ENCODE data around the gene CCDC60.

DNA sequence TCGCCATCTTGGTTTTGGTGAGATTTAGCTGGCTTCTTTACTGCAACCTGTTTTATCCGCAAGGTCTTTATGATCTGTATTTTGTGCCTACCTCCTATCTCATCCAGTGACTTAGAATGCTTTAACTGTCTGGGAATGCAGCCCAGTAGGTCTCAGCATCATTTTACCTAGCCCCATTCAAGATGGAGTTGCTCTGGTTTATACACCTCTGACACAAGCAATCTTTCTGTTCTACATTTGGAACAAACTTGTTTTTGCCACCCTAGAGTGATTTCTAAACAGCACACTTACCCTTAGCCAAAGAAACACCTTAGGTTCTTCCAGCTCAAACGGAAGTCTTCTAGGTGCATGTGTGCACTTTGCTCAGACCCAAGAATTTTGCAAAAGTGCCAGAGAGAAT lies 122.3 kb downstream of the CCDC60 start:
- TF ChIP-seq, protein P1, sequence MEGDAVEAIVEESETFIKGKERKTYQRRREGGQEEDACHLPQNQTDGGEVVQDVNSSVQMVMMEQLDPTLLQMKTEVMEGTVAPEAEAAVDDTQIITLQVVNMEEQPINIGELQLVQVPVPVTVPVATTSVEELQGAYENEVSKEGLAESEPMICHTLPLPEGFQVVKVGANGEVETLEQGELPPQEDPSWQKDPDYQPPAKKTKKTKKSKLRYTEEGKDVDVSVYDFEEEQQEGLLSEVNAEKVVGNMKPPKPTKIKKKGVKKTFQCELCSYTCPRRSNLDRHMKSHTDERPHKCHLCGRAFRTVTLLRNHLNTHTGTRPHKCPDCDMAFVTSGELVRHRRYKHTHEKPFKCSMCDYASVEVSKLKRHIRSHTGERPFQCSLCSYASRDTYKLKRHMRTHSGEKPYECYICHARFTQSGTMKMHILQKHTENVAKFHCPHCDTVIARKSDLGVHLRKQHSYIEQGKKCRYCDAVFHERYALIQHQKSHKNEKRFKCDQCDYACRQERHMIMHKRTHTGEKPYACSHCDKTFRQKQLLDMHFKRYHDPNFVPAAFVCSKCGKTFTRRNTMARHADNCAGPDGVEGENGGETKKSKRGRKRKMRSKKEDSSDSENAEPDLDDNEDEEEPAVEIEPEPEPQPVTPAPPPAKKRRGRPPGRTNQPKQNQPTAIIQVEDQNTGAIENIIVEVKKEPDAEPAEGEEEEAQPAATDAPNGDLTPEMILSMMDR (conservative IDR thresholded peaks at IDR 0.05), result no peak
- no peak for TF ChIP-seq ZFX (IDR thresholded peaks at IDR 0.05)

Data from C4-2B (cell line).